NCI-H774 (cell line): ENCODE data around the gene CPTP.

Source experiments
- DNase-seq: peaks from one replicate; lab custom pipeline; 2025; lab: John Stamatoyannopoulos, UW

Gene CPTP

DNA sequence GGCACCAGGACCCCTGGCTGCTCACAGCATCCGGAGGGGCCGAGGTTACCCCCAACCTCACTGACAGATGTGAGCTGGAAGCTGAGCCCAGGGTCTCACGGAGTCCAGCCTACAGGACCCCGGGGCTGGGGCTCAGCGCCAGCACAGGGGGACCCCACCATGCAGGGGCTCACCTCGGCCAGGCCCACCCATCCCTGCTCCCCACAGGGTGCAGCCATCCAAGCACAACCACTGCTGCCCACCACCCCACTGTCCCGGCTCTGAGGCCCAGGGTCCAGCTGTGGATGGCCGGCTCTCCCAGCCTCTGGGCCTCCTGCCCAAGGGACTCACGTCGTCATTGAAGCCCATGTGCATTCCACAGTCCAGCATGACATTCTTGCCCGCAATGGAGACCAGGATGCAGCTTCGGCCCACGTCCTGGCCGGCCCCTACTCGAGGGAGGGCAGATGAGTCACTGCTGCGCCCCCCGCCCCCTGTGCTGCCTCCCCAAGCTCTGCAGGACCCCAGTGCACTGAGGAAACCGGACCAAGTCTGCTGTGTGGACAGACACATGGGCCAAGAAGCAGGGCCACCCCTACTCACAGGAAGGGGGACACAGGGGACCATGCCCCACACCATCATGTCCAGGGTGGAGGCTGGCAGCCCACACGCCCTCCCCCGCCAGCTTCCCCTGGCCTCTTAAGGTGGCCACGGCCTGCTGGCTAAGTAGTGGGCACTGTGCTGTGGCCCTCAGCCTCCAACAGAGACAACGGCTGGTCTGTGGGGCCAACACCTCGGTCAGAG lies 3.7 kb upstream of the CPTP start:
- DNase-seq, result no peak

DNA sequence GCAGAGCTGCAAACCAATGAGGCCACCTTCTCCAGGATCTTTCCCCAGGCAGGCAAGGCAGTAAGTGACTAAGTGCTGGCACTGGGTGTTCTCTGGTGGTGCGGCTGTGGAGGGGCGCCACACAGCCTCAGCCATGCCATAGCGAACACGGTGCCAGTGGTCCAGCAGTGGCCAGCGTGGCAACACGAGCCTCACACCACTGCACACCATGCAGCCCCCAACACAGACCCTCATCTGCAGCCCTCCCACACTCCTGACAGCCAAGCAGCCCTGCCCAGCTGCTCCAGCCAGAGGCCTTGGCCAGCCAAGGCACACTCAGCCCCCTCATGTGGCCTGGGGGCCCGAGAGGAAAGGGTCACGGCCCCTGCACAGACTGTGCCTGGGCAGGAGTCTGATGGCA lies 3.1 kb upstream of the CPTP start:
- DNase-seq, result no peak

DNA sequence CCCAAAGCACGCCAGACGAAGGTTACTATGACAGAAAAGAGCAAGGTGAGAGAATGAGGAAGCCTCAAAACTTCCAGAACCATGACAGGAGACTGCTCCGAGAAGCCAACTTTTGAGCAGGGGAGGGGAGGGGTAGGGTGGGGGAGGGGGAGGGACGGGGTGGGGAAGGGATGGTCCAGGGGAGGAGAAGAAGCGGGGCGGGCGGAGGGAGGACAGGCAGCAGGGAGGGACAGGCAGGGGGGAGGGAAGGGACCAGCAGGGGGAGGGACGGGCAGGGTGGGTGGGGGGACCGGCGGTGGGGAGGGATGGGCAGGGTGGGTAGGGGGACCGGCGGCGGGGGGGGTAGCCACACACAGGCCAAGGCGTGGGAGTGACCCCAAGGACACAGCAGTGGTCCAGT lies 2.2 kb upstream of the CPTP start:
- DNase-seq, result no peak

DNA sequence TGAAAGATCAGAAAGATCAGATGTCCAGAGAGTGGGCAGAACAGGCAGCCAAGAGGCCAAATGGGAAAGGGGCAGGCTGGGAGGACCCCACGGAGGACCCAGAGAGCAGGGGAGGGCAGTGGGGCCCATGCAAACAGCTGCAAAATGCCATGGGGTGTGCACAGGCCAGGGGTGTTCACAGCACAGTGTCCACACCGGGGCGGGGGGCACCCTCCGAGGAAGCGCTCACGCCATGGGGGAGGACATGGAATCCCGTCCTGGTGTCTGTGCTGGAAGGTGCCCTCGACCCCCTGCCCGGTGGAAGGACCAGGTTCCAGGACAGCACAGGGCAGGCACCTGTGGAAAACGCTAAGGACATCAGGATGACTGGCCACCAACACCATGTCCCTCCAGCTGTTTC lies 1.6 kb upstream of the CPTP start:
- no peak for DNase-seq

DNA sequence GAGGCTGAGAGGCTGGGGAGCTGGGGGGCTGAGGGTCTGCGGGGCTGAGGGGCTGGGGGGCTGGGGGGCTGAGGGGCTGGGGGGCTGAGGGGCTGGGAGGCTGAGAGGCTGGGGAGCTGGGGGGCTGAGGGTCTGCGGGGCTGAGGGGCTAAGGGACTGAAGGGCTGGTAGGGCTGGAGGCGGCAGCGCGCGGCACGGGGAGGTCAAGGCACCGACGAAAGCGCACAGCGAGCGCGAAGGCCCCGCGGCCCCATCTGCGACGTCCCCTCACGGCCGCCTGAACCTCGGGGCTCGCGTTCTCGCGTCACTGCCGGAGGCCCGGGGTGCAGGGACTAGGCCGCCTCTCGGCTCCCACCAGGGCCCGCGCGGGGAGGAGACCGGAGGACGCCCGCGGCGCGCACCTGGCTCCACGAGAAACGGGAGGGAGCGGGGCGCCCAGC lies 498 bp upstream of the CPTP start:
- DNase-seq, result no peak

DNA sequence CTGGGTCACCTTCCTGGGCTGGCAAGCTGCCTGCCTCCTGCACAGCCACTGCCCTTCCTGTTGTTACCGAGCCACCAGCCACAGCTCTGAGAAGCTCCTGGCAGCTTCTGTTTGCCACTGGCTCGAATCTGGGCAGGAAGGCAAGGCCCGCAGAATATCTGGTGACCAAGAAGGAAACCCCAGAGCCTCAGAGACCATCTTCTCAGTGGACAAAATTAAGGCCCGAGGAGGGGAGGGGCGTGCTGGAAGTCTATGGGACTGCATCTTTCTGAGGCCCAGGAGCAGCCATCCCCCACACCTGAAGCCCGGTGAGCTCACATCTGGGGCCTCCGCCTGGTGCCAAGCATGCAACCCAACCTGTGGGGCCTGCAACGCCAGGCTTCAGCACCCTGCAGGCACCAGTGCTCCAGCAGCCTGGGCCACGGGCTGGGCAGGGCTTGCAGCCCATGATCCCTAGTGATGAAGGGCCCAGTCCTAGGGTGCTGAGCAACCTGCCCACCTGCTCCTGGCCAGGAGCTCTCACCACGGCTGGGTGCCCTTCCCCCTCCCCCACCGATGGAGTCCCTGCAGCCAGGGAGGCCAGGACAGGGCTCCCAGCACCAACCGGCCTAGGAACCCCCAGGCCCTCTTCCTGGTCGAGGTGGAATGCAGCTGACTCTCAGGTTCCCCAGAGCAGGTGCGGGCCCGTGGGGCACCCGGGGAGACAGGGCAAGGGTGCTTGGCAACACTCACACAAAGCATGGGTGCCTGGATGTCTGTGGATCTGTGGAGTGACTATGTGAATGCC lies 879 bp downstream of the CPTP start:
- DNase-seq, result no peak

DNA sequence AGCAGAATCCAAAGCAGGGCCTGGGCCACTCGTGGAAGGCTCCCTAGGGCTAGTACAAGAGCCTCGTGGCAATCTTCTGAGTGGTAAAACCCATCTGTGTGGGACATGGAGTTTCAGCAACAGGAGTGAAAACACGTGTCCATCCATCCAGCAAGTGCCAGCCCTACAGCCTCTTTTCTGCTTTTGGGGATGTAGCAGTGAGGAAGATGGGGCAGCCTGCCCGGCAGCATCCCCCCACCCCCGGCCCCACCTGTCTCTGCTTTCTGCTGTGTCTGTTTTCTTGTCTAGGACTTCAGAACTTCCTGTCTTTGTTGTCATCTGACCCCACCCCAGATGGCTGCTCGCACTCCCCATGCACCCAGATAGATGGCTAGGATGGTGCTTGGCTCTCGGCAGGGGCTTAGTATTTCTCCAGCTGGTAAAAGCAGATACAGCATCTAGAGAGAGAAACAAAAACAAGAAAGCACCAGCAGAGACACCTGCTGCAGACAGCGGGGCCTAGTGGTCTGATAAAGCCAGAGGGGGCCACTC lies 1.5 kb downstream of the CPTP start:
- no peak for DNase-seq

DNA sequence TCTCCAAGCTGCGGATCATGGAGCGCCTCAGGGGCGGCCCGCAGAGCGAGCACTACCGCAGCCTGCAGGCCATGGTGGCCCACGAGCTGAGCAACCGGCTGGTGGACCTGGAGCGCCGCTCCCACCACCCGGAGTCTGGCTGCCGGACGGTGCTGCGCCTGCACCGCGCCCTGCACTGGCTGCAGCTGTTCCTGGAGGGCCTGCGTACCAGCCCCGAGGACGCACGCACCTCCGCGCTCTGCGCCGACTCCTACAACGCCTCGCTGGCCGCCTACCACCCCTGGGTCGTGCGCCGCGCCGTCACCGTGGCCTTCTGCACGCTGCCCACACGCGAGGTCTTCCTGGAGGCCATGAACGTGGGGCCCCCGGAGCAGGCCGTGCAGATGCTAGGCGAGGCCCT lies 2.7 kb downstream of the CPTP start:
- no peak for DNase-seq

DNA sequence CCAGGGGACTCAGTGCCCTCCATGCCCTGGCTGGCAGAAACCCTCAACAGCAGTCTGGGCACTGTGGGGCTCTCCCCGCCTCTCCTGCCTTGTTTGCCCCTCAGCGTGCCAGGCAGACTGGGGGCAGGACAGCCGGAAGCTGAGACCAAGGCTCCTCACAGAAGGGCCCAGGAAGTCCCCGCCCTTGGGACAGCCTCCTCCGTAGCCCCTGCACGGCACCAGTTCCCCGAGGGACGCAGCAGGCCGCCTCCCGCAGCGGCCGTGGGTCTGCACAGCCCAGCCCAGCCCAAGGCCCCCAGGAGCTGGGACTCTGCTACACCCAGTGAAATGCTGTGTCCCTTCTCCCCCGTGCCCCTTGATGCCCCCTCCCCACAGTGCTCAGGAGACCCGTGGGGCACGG lies 3.7 kb downstream of the CPTP start:
- DNase-seq, result no peak

DNA sequence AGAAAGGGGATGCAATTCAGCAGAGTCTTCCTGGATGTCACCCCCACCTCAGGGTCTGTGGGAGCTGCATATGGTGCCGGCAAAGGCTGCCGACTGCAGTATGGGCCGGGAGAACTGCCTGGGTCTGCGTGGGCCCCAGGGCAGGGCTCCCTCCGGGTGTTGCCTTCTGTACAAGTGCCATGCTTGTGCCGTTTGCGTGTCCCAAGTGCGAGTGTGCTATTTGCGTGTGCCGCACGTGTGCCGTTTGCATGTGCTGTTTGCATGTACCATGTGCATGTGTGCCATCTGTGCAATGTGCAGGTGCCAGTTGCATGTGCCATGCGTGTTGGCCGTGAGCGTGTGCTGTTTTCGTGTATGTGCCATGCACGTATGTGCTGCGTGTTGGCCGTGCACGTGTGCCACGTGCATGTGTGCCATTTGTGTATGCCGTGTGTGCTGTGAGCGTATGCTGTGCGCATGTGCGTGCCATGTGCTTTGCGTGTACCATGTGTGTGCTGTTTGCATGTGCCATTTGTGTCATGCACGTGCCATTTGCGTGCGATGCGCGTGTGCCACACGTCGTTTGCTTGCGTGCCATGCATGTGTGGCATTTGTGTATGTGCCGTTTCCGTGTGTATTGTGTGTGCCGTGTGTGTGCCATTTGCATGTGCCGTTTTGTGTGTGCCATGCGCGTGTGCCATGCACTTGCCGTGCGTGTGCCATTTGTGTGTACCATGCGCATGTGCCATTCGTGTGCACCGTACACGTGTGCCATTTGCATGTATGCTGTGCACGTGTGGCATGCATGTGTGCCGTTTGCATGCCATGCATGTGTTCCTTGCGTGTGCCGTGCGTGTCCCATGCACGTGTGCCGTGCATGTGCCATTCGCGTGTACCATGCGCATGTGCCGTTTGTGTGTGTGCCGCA lies 5.0 kb downstream of the CPTP start:
- DNase-seq, result no peak

DNA sequence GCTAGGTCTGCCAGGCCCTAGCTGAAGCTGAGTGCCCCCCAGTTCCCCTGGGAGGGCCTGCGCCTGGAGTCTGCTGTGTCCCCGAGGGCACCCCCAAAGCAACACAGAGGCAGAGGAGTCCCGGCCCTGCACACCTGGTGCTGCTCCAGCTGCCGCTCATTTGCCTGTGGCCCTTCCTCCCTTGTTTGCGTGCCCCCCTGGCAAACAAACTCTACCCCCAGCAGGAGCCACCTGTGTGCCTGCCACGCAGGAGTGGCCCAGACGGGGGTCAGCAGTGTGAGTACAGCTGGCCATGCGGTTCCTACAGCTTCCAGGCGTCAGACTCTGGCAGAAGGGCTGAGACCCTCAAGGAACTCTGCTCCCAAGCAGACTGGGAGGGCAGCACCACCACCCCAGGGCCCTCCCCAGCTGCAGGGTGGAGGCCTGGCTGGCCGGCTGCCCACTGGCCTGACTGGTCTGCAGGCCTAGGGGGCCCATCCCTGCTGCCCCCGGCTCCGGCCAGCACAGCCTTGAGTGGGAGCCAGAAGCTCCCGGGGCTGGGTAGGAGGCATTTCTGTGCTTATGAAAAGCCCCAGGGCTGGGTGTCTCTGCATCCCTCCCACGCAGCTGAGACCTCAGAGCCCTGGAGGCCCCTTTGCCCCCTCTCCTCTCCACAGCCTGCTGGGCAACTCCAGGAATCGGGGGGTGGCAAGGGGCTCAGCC lies 5.9 kb downstream of the CPTP start:
- no peak for DNase-seq

DNA sequence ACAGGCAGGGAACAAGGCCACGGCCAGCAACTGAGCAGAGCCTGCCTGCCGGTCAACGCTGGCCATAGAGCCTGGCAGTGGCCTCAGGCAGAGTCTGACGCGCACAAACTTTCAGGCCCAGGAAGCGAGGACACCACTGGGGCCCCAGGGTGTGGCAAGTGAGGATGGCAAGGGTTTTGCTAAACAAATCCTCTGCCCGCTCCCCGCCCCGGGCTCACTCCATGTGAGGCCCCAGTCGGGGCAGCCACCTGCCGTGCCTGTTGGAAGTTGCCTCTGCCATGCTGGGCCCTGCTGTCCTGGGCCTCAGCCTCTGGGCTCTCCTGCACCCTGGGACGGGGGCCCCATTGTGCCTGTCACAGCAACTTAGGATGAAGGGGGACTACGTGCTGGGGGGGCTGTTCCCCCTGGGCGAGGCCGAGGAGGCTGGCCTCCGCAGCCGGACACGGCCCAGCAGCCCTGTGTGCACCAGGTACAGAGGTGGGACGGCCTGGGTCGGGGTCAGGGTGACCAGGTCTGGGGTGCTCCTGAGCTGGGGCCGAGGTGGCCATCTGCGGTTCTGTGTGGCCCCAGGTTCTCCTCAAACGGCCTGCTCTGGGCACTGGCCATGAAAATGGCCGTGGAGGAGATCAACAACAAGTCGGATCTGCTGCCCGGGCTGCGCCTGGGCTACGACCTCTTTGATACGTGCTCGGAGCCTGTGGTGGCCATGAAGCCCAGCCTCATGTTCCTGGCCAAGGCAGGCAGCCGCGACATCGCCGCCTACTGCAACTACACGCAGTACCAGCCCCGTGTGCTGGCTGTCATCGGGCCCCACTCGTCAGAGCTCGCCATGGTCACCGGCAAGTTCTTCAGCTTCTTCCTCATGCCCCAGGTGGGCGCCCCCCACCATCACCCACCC lies 6.7 kb downstream of the CPTP start, which contains the start of gene TAS1R3:
Gene TAS1R3, plus strand, starts transcription at position 213 of the 898 bp plus-strand sequence. Its CDS starts 66 bp downstream, at position 279.
- DNase-seq, result no peak

DNA sequence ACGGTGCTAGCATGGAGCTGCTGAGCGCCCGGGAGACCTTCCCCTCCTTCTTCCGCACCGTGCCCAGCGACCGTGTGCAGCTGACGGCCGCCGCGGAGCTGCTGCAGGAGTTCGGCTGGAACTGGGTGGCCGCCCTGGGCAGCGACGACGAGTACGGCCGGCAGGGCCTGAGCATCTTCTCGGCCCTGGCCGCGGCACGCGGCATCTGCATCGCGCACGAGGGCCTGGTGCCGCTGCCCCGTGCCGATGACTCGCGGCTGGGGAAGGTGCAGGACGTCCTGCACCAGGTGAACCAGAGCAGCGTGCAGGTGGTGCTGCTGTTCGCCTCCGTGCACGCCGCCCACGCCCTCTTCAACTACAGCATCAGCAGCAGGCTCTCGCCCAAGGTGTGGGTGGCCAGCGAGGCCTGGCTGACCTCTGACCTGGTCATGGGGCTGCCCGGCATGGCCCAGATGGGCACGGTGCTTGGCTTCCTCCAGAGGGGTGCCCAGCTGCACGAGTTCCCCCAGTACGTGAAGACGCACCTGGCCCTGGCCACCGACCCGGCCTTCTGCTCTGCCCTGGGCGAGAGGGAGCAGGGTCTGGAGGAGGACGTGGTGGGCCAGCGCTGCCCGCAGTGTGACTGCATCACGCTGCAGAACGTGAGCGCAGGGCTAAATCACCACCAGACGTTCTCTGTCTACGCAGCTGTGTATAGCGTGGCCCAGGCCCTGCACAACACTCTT lies 7.6 kb downstream of the CPTP start:
- DNase-seq, result no peak

DNA sequence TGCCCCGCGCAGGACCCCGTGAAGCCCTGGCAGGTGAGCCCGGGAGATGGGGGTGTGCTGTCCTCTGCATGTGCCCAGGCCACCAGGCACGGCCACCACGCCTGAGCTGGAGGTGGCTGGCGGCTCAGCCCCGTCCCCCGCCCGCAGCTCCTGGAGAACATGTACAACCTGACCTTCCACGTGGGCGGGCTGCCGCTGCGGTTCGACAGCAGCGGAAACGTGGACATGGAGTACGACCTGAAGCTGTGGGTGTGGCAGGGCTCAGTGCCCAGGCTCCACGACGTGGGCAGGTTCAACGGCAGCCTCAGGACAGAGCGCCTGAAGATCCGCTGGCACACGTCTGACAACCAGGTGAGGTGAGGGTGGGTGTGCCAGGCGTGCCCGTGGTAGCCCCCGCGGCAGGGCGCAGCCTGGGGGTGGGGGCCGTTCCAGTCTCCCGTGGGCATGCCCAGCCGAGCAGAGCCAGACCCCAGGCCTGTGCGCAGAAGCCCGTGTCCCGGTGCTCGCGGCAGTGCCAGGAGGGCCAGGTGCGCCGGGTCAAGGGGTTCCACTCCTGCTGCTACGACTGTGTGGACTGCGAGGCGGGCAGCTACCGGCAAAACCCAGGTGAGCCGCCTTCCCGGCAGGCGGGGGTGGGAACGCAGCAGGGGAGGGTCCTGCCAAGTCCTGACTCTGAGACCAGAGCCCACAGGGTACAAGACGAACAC lies 8.3 kb downstream of the CPTP start:
- no peak for DNase-seq

DNA sequence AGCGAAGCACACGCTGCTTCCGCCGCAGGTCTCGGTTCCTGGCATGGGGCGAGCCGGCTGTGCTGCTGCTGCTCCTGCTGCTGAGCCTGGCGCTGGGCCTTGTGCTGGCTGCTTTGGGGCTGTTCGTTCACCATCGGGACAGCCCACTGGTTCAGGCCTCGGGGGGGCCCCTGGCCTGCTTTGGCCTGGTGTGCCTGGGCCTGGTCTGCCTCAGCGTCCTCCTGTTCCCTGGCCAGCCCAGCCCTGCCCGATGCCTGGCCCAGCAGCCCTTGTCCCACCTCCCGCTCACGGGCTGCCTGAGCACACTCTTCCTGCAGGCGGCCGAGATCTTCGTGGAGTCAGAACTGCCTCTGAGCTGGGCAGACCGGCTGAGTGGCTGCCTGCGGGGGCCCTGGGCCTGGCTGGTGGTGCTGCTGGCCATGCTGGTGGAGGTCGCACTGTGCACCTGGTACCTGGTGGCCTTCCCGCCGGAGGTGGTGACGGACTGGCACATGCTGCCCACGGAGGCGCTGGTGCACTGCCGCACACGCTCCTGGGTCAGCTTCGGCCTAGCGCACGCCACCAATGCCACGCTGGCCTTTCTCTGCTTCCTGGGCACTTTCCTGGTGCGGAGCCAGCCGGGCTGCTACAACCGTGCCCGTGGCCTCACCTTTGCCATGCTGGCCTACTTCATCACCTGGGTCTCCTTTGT lies 9.1 kb downstream of the CPTP start:
- DNase-seq, result no peak

DNA sequence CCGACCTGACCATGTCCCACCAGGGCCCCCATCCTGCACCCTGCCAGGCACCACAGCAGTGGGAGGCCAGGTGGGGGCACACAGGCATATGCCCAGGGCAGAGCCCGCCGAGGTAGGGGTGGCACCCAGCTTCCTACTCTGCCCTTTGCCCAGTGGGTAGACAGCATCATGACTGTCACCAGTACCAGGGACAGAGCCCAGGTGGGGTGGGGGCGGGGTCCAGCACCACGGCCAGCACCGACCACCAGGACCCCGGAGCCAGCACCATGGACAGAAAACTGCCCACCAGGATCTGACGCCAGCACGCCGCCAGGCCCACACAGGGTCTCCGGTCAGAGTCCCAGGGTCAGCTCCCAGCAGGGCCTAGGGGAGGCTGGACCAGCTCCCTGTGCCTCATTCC lies 10.2 kb downstream of the CPTP start:
- DNase-seq, result no peak

DNA sequence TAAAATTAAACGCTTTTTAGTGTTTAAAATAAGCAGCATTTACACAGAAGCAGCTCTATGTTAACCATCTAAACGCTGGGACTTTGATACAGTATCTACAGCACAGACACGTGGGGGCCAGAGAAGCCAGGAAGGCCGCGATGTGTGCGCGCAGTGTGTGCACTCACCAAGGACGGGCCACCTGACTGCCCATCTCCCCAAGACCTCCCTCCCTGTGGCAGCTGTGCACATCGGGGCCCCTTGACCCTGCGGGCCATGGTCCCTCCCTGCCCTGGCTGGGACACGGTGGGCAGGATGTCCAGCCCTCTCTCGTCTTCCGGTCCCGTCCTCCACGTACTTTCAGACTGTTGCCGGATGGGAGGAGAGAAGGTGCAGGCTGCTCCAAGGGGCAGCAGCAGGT lies 10.7 kb downstream of the CPTP start:
- no peak for DNase-seq

DNA sequence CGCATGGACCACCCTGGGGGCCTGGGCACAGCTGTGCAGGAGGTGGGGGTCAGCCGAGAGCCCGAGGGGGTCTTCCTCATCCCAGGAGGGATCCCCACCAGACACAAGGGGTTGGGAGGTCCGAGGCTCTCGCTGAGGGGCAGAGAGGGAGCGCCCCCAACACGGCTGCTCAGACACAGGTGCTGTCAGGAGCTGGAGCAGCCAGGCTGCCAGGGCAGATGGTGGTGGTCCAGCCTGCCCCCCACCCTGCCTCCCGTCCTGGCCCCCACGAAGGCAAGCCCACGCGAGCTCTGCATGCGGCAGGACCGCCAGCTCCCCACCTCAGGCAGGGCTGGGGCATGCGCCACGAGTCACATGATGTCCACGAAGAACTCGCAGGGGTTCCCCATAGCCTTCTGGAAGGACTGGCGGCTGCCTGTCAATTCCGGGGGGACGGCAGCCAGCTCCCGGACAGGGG lies 11.2 kb downstream of the CPTP start:
- DNase-seq, result no peak
